HG03103 (cell line): ENCODE measurements around the gene LCE2D.
"Not testable (repeated sequence)": the region's sequence is repeated elsewhere in the genome, so short reads cannot be mapped to it uniquely, and the experiment has no call there.

Source experiments
- ATAC-seq: cut with Tn5 transposase; IDR thresholded peaks from one replicate; pipeline ENCODE4 v1.9.1; 2021; ENCODE audit warnings: low read depth; ENCODE audit not compliant: unreplicated experiment

Gene LCE2D

GRCh38 chr1:152663098-152663497 lies at the start of gene LCE2D:
Gene LCE2D, plus strand, starts transcription at chr1:152663380. Its CDS starts 726 bp downstream, at chr1:152664106.
- no peak for ATAC-seq

- no peak for ATAC-seq
Measured at GRCh38 chr1:152613511-152613910, 49.7 kb upstream of the LCE2D start, which contains the start of gene LCE3B. Gene LCE3B, plus strand, starts transcription at chr1:152613811. Its CDS starts 0 bp downstream, at chr1:152613811.

GRCh38 chr1:152621993-152622392 lies 41.2 kb upstream of the LCE2D start:
- no peak for ATAC-seq

- no peak for ATAC-seq
Measured at GRCh38 chr1:152622803-152623202, 40.4 kb upstream of the LCE2D start, which contains the start of gene LCE3A. Gene LCE3A, minus strand, starts transcription at chr1:152623103. Its CDS starts 0 bp downstream, at chr1:152623103.

- no peak for ATAC-seq
Measured at GRCh38 chr1:152623203-152623844, 39.9 kb upstream of the LCE2D start.

- ATAC-seq = no peak
Measured at GRCh38 chr1:152626744-152627143, 36.4 kb upstream of the LCE2D start.

- no peak for ATAC-seq
Measured at GRCh38 chr1:152630596-152630995, 32.6 kb upstream of the LCE2D start.

- no peak for ATAC-seq
Measured at GRCh38 chr1:152640351-152640750, 22.8 kb upstream of the LCE2D start.

- ATAC-seq = no peak
Measured at GRCh38 chr1:152643945-152644344, 19.2 kb upstream of the LCE2D start.

GRCh38 chr1:152645146-152645545 lies 18.0 kb upstream of the LCE2D start:
- no peak for ATAC-seq

- no peak for ATAC-seq
Measured at GRCh38 chr1:152646656-152647055, 16.5 kb upstream of the LCE2D start.

GRCh38 chr1:152654110-152654509 lies 9.1 kb upstream of the LCE2D start:
- no peak for ATAC-seq

- no peak for ATAC-seq
Measured at GRCh38 chr1:152656459-152656858, 6.7 kb upstream of the LCE2D start.

GRCh38 chr1:152657677-152658076 lies 5.5 kb upstream of the LCE2D start:
- ATAC-seq = no peak

GRCh38 chr1:152658649-152659048 lies 4.5 kb upstream of the LCE2D start:
- no peak for ATAC-seq

- ATAC-seq = not testable (repeated sequence)
Measured at GRCh38 chr1:152666171-152666570, 3.0 kb downstream of the LCE2D start.

GRCh38 chr1:152667648-152668047 lies 4.5 kb downstream of the LCE2D start:
- ATAC-seq = no peak

GRCh38 chr1:152673016-152673415 lies 9.8 kb downstream of the LCE2D start:
- no peak for ATAC-seq

GRCh38 chr1:152674983-152675382 lies 11.8 kb downstream of the LCE2D start, which contains the start of gene LCE2C:
Gene LCE2C, plus strand, starts transcription at chr1:152675279. Its CDS starts 737 bp downstream, at chr1:152676016.
- ATAC-seq = not testable (repeated sequence)

GRCh38 chr1:152679459-152679858 lies 16.3 kb downstream of the LCE2D start:
- ATAC-seq = no peak

- ATAC-seq = no peak
Measured at GRCh38 chr1:152681616-152682015, 18.4 kb downstream of the LCE2D start.

GRCh38 chr1:152683846-152684245 lies 20.7 kb downstream of the LCE2D start:
- ATAC-seq = no peak
